AG09309 (cell line): Measurements from ENCODE around the gene EVI5.

Source experiments
- DNase-seq: peaks from one replicate; pipeline ENCODE4 v3.0.0-alpha.2; 2010; ENCODE audit warnings: low read depth
- H3K4me3 ChIP-seq: 2 replicates; pipeline ENCODE4 v1.5.1; 2011; ENCODE audit warnings: mild to moderate bottlenecking, low read depth, low read length, moderate library complexity; ENCODE audit not compliant: control insufficient read depth
- CTCF ChIP-seq: IDR thresholded peaks from 2 replicates; pipeline ENCODE4 v1.5.1; 2011; ENCODE audit warnings: mild to moderate bottlenecking, low read depth, low read length, inconsistent platforms; ENCODE audit not compliant: insufficient read depth, control insufficient read depth; ENCODE audit errors: missing control alignments

The EVI5 gene

GRCh38 chr1:92494485-92495141 is 290.3 kb downstream of the EVI5 start:
- TF ChIP-seq CTCF = no peak
- DNase-seq = no peak
- H3K4me3 ChIP-seq = no peak overlapping the region

- no peak overlapping the region for H3K4me3 ChIP-seq
- DNase-seq = no peak
- no peak for TF ChIP-seq CTCF
These were observed 291.8 kb downstream of the EVI5 start for GRCh38 chr1:92493139-92493538.

GRCh38 chr1:92488832-92489231 is 296.1 kb downstream of the EVI5 start:
- TF ChIP-seq CTCF = no peak
- no peak for DNase-seq
- H3K4me3 ChIP-seq = no peak overlapping the region

GRCh38 chr1:92488416-92488815 is 296.5 kb downstream of the EVI5 start:
- no peak for TF ChIP-seq CTCF
- H3K4me3 ChIP-seq = no peak overlapping the region
- no peak for DNase-seq

GRCh38 chr1:92487078-92487605 is 297.8 kb downstream of the EVI5 start:
- TF ChIP-seq CTCF = no peak
- no peak overlapping the region for H3K4me3 ChIP-seq
- DNase-seq = no peak

GRCh38 chr1:92486251-92487077 is 298.4 kb downstream of the EVI5 start, which contains the start of gene GFI1:
Gene GFI1, minus strand, starts transcription at chr1:92486925. Its CDS starts 3,438 bp downstream, at chr1:92483487.
- no peak for TF ChIP-seq CTCF
- DNase-seq = no peak
- H3K4me3 ChIP-seq = peak within 1 kb of the TSS; percentile 37
